Natural killer cell (primary cell): ENCODE measurements around the gene ATP11C. TPM values are rescaled to one million over a fixed set of nuclear protein-coding genes. Genes with fewer than 3 reads are reported as not detected.
A peak's percentile ranks its signal among the peaks of the same experiment; 100 is the strongest.

Source experiments
- ATAC-seq, 3 donors: fragments of 150-1000 bp in 2 of 3; fragments of 200-7000 bp in 1 of 3; cut with Tn5 transposase; 1 replicate in 1 of 3; 2 replicates in 2 of 3; pipeline ENCODE4 v1.10.0; 2021; ENCODE audit warnings: mild to moderate bottlenecking in 2 of 3, moderate library complexity in 2 of 3
- DNase-seq, 2 donors: peaks; one replicate each; pipeline versions ENCODE4 v3.0.0 to v3.0.0-alpha.2; 2013 to 2021; ENCODE audit warnings: mixed read lengths in 1 of 2
- H3K27ac ChIP-seq: one replicate; pipeline ENCODE4 v1.5.1; 2013; ENCODE audit warnings: mild to moderate bottlenecking, low read length
- H3K27me3 ChIP-seq: one replicate; pipeline ENCODE4 v1.6.1; 2013; ENCODE audit warnings: low read length; ENCODE audit not compliant: control insufficient read depth, insufficient read depth
- H3K36me3 ChIP-seq: one replicate; pipeline ENCODE4 v1.6.1; 2013; ENCODE audit warnings: low read length; ENCODE audit not compliant: control insufficient read depth, insufficient read depth
- H3K4me1 ChIP-seq: one replicate; pipeline ENCODE4 v1.6.1; 2013; ENCODE audit warnings: low read length; ENCODE audit not compliant: control insufficient read depth, insufficient read depth
- H3K4me3 ChIP-seq: one replicate; pipeline ENCODE4 v1.5.1; 2013; ENCODE audit warnings: low read length
- H3K9me3 ChIP-seq: one replicate; pipeline ENCODE4 v1.6.1; 2013; ENCODE audit warnings: low read length; ENCODE audit not compliant: control insufficient read depth, insufficient read depth
- H3K27ac Mint-ChIP-seq, 2 donors: one replicate each; pipeline ENCODE4 v1.8.0; 2022; ENCODE audit warnings: mild to moderate bottlenecking in 2 of 2, mixed read lengths in 2 of 2, moderate library complexity in 1 of 2
- H3K27me3 Mint-ChIP-seq, 2 donors: one replicate each; pipeline ENCODE4 v1.8.0; 2022; ENCODE audit warnings: low read depth in 2 of 2, mixed read lengths in 2 of 2
- H3K36me3 Mint-ChIP-seq: one replicate; pipeline ENCODE4 v1.8.0; 2022; ENCODE audit warnings: mixed read lengths
- H3K4me1 Mint-ChIP-seq, 2 donors: one replicate each; pipeline ENCODE4 v1.8.0; 2022; ENCODE audit warnings: mixed read lengths in 2 of 2
- H3K4me3 Mint-ChIP-seq: one replicate; pipeline ENCODE4 v1.8.0; 2022; ENCODE audit warnings: mild to moderate bottlenecking, moderate library complexity, mixed read lengths
- H3K9me3 Mint-ChIP-seq, 2 donors: one replicate each; pipeline ENCODE4 v1.8.0; 2022; ENCODE audit warnings: mixed read lengths in 2 of 2
- CTCF ChIP-seq: fragments of 200-600 bp; IDR thresholded peaks from one replicate; pipeline ENCODE4 v1.8.0; 2022; ENCODE audit warnings: antibody characterized with exemption
- WGBS: methylation state at CpG from one replicate; pipeline ENCODE4 v1.1.7; 2013; ENCODE audit warnings: missing lambda C conversion rate; ENCODE audit not compliant: insufficient coverage; 5-methylcytosine and 5-hydroxymethylcytosine counted together
- intact Hi-C: fragments of 100-400 bp; cut with micrococcal nuclease; formaldehyde crosslinking; loops from one replicate; pipeline ENCODE4 v1.14.2; 2022
- total RNA-seq, 4 donors: library from RNA; stranded (reverse); fragments of 120-200 nt in 1 of 4; gene quantifications; one replicate each; pipeline versions ENCODE4 v1.2.3 to v1.2.4, GENCODE V29; 2013 to 2022

Gene ATP11C
- total RNA-seq, 3 donors from 2014 or later (not counting 1 experiment from before 2014, with no cell fraction given): 20.0 to 24.3 (median 24.0) TPM

- TF ChIP-seq CTCF: no peak
- Mint-ChIP-seq H3K9me3 (no peaks in the 10 kb centered on the region), H3K4me3 (peak overlapping the region; percentile 11), H3K4me1 (peaks cover 19 to 21% of the 10 kb centered on the region in 2 donors), H3K36me3 (no peaks in the 10 kb centered on the region), H3K27ac (peak overlapping the region; percentile 36 to 85), H3K27me3 (no peaks in the 10 kb centered on the region)
- Histone ChIP-seq H3K4me3 (no peak overlapping the region), H3K9me3 (no peaks in the 10 kb centered on the region), H3K27ac (no peak overlapping the region), H3K4me1 (peaks cover 4% of the 10 kb centered on the region), H3K27me3 (no peaks in the 10 kb centered on the region), H3K36me3 (no peaks in the 10 kb centered on the region)
- 0% methylated on average over 1 of the region's 3 CpGs for WGBS
- ATAC-seq (peak in 1 of 3 donors; percentile 34), DNase-seq (no peak)
- intact Hi-C loops: no loop called here
Measured at GRCh38 chrX:139831675-139832456, 101.0 kb downstream of the ATP11C start.

GRCh38 chrX:139831017-139831416 is 101.8 kb downstream of the ATP11C start:
- no peak for TF ChIP-seq CTCF
- intact Hi-C loops: no loop called here
- no peak overlapping the region for H3K4me3 ChIP-seq
- H3K9me3 Mint-ChIP-seq: no peaks in the 10 kb centered on the region
- ATAC-seq: no peak
- peaks cover 4% of the 10 kb centered on the region for H3K4me1 ChIP-seq
- no peaks in the 10 kb centered on the region for H3K9me3 ChIP-seq
- no peak for DNase-seq
- no peaks in the 10 kb centered on the region for H3K27me3 ChIP-seq
- H3K27me3 Mint-ChIP-seq: no peaks in the 10 kb centered on the region
- peaks cover 18 to 19% of the 10 kb centered on the region in 2 donors for H3K4me1 Mint-ChIP-seq
- no peak overlapping the region for H3K27ac ChIP-seq
- no peaks in the 10 kb centered on the region for H3K36me3 Mint-ChIP-seq
- peak overlapping the region; percentile 36 to 85 for H3K27ac Mint-ChIP-seq
- H3K4me3 Mint-ChIP-seq: no peak overlapping the region
- H3K36me3 ChIP-seq: no peaks in the 10 kb centered on the region

GRCh38 chrX:139828830-139829229 is 104.0 kb downstream of the ATP11C start:
- WGBS: no CpG with 5 or more reads among the region's 1 CpG
- Histone ChIP-seq H3K9me3 (no peaks in the 10 kb centered on the region), H3K36me3 (no peaks in the 10 kb centered on the region), H3K27me3 (no peaks in the 10 kb centered on the region), H3K27ac (no peak overlapping the region), H3K4me1 (peaks cover 4% of the 10 kb centered on the region), H3K4me3 (no peak overlapping the region)
- TF ChIP-seq CTCF: no peak
- ATAC-seq (no peak), DNase-seq (no peak)
- no peak overlapping the region for H3K4me3 Mint-ChIP-seq
- no peaks in the 10 kb centered on the region for H3K36me3 Mint-ChIP-seq
- H3K27ac Mint-ChIP-seq: no peak overlapping the region
- H3K4me1 Mint-ChIP-seq: peaks cover 18 to 19% of the 10 kb centered on the region in 2 donors
- intact Hi-C loops: no loop called here
- no peaks in the 10 kb centered on the region for H3K27me3 Mint-ChIP-seq
- H3K9me3 Mint-ChIP-seq: no peaks in the 10 kb centered on the region

GRCh38 chrX:139828033-139828432 is 104.8 kb downstream of the ATP11C start:
- peaks cover 4% of the 10 kb centered on the region for H3K4me1 ChIP-seq
- Mint-ChIP-seq H3K36me3 (no peaks in the 10 kb centered on the region), H3K4me1 (peaks cover 18 to 19% of the 10 kb centered on the region in 2 donors), H3K27me3 (no peaks in the 10 kb centered on the region), H3K27ac (no peak overlapping the region), H3K4me3 (no peak overlapping the region), H3K9me3 (no peaks in the 10 kb centered on the region)
- no peak overlapping the region for H3K27ac ChIP-seq
- WGBS: 80% methylated on average over 1 of the region's 1 CpG
- intact Hi-C loops: no loop called here
- H3K9me3 ChIP-seq: no peaks in the 10 kb centered on the region
- DNase-seq (no peak), ATAC-seq (no peak)
- no peak overlapping the region for H3K4me3 ChIP-seq
- no peaks in the 10 kb centered on the region for H3K36me3 ChIP-seq
- no peak for TF ChIP-seq CTCF
- H3K27me3 ChIP-seq: no peaks in the 10 kb centered on the region
